ENCODE data around the gene HYAL1. TPM values are rescaled to one million over a fixed set of nuclear protein-coding genes. Genes with fewer than 3 reads are reported as not detected.
A peak's percentile ranks its signal among the peaks of the same experiment; 100 is the strongest.
"Not testable (repeated sequence)": the region's sequence is repeated elsewhere in the genome, so short reads cannot be mapped to it uniquely, and the experiment has no call there.

HYAL1 gene
- polyA plus RNA-seq, 10 donors, result 1.0 to 3.6 (median 2.0) TPM

DNA sequence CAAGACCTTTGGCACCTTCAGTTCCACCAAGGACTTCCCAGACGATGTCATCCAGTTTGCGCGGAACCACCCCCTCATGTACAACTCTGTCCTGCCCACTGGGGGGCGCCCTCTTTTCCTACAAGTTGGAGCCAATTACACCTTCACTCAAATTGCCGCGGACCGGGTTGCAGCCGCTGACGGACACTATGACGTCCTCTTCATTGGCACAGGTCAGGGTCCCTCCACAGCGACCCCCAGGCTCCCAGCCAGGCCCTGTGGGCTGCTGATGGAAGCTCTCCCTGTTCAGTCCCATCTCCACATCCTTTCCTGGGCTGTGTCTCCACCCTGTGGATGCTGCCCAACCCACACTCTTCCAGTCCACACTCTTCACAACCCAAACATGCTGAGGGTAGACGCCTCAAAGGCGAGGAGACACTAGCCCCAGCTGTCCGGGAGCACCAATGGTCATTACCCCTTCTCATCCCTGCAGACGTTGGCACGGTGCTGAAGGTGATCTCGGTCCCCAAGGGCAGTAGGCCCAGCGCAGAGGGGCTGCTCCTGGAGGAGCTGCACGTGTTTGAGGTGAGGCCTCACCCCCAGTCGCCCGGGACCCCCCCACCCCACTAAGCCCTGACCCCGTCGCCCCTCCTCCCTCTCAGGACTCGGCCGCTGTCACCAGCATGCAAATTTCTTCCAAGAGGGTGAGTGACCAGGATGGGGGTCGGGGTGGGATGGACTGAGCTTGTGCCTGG, 28.8 kb downstream of the HYAL1 start:
- DNase-seq, result peak in 1 of 3 donors; percentile 61

DNA sequence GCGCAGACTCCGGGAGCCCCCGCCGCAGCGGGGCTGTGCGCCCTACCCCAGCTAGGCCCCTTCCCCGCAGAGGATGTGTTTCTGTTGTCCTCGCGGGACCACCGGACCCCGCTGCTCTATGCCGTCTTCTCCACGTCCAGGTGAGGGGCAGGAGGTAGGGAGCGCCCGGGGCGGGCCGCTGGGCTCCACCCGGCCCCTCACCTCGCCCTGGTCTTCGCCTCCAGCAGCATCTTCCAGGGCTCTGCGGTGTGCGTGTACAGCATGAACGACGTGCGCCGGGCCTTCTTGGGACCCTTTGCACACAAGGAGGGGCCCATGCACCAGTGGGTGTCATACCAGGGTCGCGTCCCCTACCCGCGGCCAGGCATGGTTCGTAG, 29.7 kb downstream of the HYAL1 start:
- no peak for DNase-seq

DNA sequence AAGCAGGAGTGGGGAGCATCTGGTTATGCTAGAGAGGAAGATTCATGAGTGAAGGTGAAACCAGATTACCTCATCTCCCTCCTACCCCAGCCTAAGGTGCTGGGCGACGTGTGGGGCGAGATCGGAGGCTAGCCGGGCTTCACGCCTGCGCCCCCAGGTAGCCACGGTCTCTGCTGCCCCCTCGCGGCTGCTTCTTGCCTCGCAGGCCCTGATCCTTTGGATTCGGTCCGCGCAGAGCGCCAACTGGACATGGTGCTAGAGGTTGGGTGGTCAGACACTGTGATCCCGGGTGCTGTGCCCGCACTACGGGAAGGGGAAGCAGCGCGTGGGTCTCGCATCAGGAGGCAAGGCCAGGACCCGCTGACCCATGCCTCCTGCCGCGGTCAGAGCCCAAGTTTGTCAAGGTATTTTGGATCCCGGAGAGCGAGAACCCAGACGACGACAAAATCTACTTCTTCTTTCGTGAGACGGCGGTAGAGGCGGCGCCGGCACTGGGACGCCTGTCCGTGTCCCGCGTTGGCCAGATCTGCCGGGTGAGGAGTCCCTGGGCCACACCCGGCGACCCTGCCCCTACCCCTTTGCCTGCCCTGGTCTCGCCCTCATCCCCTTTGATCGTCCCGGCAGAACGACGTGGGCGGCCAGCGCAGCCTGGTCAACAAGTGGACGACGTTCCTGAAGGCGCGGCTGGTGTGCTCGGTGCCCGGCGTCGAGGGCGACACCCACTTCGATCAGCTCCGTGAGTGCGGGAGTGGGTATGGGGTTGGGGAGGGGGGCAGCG, 30.3 kb downstream of the HYAL1 start:
- peak; percentile 64 to 92 (median 86) for DNase-seq

DNA sequence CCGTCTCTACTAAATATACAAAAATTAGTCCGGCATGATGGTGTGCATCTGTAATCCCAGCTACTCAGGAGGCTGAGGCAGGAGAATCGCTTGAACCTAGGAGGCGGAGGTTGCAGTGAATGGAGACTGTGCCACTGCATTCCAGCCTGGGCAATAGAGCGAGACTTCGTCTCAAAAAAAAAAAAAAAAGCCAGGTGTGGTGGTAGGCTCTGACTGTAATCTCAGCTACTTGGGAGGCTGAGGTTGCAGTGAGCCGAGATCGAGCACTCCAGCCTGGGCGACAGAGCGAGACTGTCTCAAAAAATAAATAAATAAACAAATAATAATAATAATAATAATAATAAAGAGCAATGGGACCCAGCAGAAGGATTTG, 30.9 kb downstream of the HYAL1 start:
- DNase-seq, result not testable (repeated sequence)

DNA sequence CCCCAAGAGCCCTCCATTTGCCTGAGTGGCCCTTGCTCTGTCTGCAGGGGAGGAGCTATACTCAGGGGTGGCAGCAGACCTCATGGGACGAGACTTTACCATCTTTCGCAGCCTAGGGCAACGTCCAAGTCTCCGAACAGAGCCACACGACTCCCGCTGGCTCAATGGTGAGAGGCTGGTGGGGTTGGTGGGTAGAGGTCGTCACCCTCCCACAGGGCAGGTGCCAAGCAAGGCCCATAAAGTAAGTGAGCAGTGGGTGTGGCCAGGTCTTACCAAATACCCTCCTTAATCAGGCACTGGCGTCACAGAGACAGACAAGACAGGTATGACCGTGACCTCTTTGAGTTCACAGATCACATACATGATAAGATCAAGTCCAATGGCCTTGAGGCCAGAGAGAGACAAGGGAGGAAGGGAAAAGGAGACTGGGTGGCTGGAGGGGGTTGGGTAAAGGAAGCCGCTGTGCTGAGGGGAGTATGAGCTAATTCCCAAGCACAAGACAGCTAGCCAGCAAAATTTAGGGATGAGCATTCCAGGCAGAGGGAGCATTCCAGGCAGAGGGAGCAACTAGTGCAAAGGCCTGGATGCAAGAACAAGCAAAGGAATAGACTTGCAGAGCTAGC, 31.9 kb downstream of the HYAL1 start:
- DNase-seq, result peak in 1 of 3 donors; percentile 46

DNA sequence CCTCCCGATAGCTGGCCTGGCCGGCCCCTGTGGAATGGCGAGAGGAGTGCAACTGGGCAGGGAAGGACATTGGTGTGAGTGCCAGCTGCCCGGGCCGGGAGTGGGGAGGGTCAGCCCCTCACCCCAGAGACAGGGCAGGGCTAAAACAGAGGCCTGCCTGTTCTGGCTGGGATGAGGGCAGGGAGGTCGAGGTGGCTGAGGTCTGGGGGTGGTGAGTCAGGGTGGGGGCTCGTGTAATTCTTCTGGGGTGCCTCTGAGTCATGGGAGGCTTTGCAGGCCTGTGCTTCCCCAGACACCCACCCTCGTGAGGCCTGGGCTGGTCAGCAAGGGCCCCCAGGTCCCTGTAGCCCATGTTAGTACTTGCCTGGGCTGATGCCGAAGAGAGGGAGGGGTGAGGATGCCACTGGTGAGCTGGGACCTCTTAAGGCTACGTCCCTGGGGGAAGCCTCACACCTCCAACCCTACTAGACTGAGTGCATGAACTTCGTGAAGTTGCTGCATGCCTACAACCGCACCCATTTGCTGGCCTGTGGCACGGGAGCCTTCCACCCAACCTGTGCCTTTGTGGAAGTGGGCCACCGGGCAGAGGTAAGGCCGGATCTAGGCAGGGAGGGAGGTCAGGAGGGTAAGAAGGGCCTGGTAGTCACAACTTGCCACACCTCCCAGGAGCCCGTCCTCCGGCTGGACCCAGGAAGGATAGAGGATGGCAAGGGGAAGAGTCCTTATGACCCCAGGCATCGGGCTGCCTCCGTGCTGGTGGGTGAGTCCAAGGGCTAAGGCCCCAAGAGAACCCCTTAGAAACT, 32.8 kb downstream of the HYAL1 start:
- no peak for DNase-seq

DNA sequence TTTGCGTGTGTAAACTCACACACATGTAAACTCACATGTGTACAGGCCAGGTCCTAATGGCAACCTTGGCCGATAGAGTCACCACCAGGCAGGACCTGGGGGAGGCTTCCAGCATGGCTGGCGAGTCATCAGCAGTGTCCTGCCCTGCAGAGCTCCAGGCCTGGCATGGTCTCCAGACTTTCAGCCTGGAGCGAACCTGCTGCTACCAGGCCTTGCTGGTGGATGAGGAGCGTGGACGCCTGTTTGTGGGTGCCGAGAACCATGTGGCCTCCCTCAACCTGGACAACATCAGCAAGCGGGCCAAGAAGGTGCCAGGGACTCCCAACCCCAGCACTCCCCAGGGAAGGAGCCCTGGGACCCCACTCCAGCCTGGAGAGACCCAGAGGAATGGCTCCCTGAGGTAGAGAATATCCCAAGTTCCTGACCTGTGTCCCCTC, 33.4 kb downstream of the HYAL1 start:
- no peak for DNase-seq

DNA sequence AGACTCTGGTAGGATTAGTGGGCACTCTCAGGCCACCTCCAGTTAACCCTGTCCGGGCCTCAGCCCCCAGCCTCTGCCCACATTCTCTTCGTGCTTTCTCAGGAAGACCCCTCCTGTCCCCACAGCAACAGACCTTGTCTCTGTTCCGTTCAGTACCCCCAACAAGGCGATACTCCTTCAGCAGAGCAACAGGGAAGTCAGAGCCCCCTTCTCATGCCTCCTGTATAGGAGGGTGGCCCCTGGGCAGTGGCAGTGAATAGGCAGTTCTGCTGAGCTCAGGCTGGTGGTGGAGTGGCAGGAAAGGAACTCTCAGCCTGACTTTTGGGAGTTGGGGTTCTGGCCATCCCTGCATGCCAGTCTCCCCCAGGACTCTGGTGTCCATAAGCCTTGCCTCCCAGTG, 33.9 kb downstream of the HYAL1 start:
- no peak for DNase-seq

DNA sequence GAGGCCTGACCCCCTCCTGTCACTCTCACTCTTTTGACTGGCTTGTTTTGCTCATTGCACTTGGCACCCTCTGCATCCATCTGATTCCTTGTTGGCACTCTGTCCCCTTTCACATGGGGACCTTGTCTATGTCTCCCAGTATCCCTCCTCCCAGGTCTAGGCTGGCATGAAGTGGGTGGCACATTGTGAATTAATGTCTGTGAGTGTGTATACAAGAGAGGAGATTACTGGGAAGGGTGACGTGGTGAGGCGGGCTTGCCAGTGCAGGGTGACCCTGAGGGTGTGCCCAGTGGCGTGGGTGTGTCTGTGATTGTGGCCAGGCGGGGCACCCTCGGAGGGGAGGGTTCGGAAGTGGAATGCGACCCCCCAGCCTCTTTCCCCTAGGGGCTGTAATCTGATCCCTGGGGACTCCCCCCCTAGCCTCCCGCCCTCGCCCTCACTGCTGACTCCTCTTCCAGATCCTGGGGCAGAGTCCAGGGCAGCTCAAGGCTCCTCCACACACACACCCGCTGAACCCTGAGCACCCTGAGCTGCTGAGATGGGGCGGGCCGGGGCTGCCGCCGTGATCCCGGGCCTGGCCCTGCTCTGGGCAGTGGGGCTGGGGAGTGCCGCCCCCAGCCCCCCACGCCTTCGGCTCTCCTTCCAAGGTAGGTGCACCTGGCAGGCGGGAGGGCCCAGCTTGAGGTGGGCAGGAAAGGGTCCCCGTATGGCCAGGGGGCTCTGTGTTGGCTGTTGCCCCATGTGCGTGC, 34.5 kb downstream of the HYAL1 start, which contains the start of gene SEMA3B:
TSS of gene SEMA3B (plus strand) at position 445 of the 749 bp plus-strand sequence. CDS start at position 539, 94 bp downstream.
- DNase-seq, result peak in 1 of 3 donors; percentile 48

DNA sequence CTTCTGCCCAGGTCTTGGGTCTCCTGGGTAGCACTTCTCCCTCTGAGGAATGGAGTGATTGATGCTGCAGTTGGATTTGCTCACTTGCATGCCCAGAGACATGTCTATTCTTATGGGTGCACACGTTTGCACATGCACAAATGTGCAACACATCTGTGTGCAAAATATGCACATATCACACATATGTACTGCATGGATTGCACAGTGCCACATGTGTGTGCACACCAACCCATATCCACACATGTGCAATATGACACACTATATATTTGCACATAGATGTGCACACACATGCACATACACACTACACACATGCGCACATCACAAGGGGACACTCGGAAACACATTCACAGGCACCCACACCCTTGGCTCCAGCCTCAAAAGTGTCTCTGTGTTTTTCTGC, 35.1 kb downstream of the HYAL1 start:
- DNase-seq, result no peak

DNA sequence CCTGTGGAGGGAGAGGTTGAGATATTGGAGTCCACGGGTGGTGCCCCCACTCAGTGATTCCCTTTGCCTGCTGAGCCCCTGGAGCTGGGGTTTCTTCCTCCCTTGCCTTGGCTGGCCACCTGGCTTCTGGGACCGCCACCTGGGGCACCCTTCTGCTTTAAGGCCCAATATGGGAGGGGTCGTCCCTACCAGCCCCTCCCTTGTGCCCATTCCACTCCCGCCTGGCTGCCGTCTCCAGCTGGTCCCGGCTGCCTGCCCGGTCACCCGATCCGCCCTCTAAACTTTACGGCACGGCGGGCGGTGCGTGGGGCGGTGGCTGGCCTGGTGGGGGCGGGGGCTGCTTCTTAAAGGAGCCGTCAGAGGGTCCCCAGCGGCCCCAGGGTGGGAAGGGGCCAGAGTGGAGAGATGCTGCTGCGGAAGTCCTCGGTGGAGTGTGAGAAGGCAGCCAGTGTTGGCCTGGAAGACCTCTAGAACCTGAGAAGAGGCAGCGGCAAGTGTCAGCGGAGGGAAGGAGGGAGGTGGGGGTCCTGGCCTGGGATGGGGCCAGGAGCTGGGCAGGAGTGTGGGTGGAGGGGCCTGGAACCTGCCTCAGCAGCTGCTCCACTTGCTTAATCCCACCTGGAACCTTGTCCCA, 36.0 kb downstream of the HYAL1 start:
- DNase-seq, result peak; percentile 61 to 85 (median 71)

DNA sequence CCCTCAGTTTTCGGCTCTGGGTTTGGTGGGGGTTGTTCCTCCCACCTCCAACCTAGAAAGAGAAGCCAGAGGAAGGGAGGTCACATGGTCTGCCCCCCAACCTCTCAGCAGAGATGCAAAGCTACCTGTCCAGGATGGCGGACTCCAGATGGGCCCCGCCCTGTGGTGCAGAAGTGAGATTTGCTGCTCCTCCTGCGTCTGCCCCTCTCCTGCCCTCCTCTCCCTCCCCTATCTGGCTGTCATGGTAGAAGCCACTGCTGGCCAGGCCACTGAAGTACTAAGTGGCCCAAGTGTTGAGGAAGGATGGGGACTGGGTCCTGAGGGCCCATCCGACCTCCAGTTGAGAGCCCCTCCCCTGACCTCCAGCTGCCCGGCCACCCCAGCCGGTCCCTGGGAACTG, 36.5 kb downstream of the HYAL1 start:
- no peak for DNase-seq

DNA sequence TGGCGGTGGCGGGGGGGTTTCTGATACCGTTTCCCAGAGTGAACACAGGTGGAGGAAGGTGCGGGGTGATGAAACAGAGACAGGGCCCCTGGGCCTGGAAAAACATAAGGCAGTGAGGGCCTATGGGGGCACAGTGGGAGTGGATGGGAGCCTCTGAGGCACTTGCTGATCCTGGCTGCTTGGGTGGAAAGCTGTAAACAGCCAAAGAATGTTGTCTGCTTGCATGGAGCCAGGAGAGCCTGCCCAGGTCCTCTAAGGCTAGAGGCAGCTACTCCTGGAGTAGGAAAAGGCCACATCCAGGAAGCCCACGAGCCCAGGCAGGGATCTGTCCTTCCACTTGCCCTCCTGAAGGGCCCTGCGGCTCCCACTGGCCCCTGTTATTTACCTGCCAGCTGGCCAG, 37.4 kb downstream of the HYAL1 start:
- peak in 1 of 3 donors; percentile 55 for DNase-seq

DNA sequence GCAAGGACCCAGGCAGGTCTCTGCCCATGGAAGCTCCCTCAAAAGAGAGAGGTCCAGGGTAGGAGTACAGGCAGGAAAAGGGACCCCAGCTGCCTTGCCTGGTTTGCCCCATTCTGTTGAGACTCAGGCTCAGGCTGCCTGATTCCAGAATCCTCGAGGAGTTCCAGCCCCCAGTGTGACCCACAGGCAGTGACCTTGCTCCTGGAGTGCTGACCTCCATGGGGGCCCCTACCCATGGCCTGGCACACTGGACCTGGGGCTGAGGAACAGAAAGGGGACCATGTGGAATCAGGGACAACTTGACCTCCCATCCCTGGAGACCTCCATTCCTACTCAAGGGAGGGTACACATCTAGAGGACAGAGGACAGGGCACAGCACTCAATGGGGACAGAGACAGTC, 37.8 kb downstream of the HYAL1 start:
- no peak for DNase-seq

DNA sequence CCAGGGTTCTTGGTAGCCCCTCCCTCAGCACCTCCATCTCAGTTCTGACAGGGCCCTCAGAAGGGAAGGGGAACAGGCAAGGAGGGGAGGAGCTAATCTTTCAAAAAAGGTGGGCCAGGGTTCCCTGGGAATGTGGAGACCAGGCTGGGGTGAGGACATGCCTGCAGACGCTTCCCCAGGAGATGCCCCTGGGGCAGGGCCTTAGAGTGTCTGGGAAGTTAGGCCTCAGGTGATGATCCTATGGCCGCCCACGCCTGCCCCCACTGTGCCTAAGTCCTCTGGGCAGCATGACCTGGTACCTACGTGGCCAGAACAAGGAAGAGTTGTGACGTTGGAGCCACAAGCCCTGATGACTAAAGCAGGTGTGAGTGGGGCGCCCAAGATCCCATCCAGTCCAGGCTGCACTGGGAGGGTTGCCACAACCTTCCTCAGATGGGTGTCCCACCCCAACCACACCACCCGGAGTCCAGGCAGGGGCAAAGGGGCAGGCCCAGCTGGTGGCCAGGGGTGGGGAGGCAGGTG, 38.3 kb downstream of the HYAL1 start:
- no peak for DNase-seq

DNA sequence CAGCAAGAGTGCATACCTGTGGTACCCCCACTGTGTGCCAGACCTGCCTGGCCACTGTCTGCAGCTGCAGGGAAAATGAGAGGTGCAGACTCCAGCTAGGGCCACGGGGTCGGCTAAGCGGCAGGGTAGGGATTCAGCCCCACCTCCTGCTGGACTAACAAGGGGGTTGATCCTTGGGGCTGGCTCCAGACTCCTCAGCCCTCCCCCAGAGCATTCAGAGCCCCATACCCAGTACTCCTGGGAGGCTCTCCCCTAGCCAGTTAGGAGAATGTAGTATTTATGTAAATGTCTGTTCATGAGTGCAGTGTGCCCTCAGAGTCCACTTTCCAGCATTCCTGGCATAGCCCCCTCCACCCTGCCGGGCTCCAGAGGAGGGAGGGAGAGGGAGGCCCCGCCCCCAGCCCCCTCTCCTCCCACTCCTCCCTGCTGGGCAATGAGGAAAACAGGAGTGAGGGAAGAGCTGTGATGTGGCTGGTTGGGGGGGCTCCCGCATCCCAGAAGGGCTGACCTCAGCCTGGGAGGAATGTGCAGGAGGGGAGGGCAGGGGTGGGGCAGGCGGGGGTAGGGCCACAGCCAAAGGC, 38.9 kb downstream of the HYAL1 start:
- DNase-seq, result peak; percentile 92 to 96 (median 95)

DNA sequence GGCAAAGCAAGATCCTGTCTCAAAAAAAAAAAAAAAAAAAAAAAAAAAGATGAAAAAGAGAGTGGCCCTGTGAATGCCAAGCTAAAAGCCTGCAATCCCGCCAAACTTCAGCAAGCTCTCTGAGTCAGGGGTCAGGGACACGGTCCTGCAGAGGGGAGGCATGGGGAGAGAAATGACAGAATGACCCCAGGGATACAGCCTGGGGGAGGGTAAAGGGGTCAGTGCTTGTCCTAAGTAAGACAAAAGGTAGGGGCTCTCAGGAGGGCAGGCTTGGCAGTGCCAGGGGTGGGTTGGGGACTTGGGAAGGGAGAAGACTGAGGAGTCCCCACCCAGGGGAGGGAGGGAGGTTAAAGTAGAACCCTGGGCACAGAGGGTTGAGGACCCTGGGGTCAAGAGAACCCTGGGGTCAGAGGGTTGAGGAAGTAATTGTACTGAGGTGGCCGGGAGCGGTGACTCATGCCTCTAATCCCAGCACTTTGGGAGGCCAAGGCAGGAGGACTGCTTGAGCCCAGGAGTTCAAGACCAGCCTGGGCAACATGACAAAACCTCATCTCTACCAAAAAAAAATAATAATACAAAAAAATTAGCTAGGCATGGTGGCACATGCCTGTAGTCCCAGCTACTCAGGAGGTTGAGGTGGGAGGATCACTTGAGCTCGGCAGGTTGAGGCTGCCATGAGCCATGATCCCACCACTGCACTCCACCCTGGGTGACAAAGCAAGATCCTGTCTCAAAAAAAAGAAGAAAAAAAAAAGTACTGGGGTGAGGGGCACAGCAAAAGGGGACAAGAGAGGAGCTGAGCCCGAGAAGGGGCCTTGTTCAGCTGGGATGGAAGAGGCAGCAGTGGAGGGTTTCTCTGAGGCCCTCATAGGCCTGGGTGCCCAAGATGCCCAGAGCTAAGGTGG, 39.6 kb downstream of the HYAL1 start:
- DNase-seq, result no peak

DNA sequence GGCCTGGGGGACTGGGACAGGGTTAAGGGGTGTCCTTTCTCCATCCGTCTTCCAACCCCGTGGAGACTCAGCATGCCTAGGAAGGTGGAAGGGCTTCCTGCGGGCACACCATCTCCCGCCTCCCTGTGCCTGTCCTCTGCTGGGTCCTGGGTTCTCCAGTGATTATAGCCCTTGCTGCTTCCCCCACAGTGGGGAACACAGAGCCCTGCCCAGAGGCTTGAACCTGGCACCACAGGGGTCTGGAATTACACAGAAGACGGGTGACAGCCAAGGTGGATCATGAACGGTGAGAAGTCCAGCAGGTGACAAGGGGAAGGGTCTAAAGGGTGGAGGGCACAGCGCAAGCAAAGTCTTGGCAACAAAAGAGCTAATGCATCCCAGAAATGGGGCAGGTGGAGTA, 40.6 kb downstream of the HYAL1 start:
- DNase-seq, result no peak

DNA sequence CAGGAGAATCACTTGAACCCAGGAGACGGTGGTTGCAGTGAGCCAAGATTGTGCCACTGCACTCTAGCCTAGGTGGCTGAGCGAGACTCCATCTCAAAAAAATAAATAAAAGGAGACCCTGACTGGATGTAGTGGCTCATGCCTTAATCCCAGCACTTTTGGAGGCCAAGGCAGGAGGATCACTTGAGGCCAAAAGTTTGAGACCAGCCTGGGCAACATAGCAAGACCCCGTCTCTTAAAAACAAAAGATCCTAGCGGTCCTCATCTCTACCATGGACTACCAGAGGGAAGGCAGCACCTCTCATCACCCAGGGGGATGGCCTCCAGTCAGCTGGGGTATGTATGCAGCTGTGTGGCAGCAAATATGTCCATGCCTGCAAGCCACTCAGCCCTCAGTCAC, 41.2 kb downstream of the HYAL1 start:
- DNase-seq, result not testable (repeated sequence)

Data from muscle of back (tissue), 11 donors.